Fibroblast of the aortic adventitia (primary cell): ENCODE measurements around the gene SRR. TPM values are rescaled to one million over a fixed set of nuclear protein-coding genes. Genes with fewer than 3 reads are reported as not detected.
A peak's percentile ranks its signal among the peaks of the same experiment; 100 is the strongest.

Experiments used
- DNase-seq: peaks from one replicate; pipeline ENCODE4 v3.0.0-alpha.2; 2010; ENCODE audit warnings: low read depth
- H3K4me3 ChIP-seq: 2 replicates; pipeline ENCODE4 v1.5.1; 2011; ENCODE audit warnings: low read depth, mild to moderate bottlenecking, control low read depth, low read length, moderate library complexity
- total RNA-seq: library from RNA; depleted of rRNA; stranded (reverse); fragments of >200 nt; gene quantifications from 2 replicates; pipeline ENCODE4 v1.2.3, GENCODE V29; 2012; ENCODE audit warnings: low replicate concordance
- TF ChIP-seq, protein P1 (sequence below): IDR thresholded peaks from 2 replicates; pipeline ENCODE4 v1.5.1; 2011; ENCODE audit warnings: mild to moderate bottlenecking, low read length, control low read depth, inconsistent platforms; ENCODE audit not compliant: insufficient read depth

Gene SRR
- total RNA-seq, 1 donor, result 29.4 TPM

DNA sequence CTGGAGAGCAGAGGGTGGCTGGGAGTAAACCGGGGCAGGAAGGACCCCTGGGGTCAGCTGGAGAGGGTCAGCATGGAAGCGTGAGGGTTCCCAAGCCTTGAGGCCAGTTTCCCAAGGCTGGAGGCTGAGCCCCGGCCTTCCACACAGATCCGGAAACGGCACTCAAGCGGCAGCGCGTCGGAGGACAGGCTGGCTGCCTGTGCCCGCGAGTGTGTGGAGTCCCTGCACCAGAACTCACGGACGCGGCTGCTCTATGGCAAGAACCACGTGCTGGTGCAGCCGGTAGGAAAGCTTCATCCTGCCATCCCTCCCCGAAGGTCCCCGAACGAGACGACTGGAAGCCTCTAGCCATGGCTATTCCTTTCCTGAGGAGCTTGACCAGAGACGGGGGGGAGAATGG, 59.6 kb downstream of the SRR start:
- no peak for DNase-seq
- TF ChIP-seq, protein P1, sequence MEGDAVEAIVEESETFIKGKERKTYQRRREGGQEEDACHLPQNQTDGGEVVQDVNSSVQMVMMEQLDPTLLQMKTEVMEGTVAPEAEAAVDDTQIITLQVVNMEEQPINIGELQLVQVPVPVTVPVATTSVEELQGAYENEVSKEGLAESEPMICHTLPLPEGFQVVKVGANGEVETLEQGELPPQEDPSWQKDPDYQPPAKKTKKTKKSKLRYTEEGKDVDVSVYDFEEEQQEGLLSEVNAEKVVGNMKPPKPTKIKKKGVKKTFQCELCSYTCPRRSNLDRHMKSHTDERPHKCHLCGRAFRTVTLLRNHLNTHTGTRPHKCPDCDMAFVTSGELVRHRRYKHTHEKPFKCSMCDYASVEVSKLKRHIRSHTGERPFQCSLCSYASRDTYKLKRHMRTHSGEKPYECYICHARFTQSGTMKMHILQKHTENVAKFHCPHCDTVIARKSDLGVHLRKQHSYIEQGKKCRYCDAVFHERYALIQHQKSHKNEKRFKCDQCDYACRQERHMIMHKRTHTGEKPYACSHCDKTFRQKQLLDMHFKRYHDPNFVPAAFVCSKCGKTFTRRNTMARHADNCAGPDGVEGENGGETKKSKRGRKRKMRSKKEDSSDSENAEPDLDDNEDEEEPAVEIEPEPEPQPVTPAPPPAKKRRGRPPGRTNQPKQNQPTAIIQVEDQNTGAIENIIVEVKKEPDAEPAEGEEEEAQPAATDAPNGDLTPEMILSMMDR, result no peak

GRCh38 chr17:2363851-2364762, 60.4 kb downstream of the SRR start:
- TF ChIP-seq, protein P1, result no peak
- peak; percentile 19 for DNase-seq
- no peak overlapping the region for H3K4me3 ChIP-seq

More for the DNA sequence above, 59.6 kb downstream of the SRR start:
- no peak overlapping the region for H3K4me3 ChIP-seq

- no peak for DNase-seq
- no peak overlapping the region for H3K4me3 ChIP-seq
- TF ChIP-seq, protein P1, result no peak
Measured at GRCh38 chr17:2364763-2365116, 61.0 kb downstream of the SRR start.

GRCh38 chr17:2365132-2365531, 61.4 kb downstream of the SRR start:
- TF ChIP-seq, protein P1, result no peak
- no peak for DNase-seq
- no peak overlapping the region for H3K4me3 ChIP-seq

GRCh38 chr17:2366747-2367494, 63.2 kb downstream of the SRR start:
- TF ChIP-seq, protein P1, result peak; percentile 8
- no peak for DNase-seq

GRCh38 chr17:2368359-2368758, 64.6 kb downstream of the SRR start:
- no peak overlapping the region for H3K4me3 ChIP-seq
- TF ChIP-seq, protein P1, result no peak
- no peak for DNase-seq

More at GRCh38 chr17:2366747-2367494, 63.2 kb downstream of the SRR start:
- H3K4me3 ChIP-seq, result no peak overlapping the region
